HG02642 (cell line): Measurements from ENCODE around the gene TMEM62.
"Not testable (repeated sequence)": the region's sequence is repeated elsewhere in the genome, so short reads cannot be mapped to it uniquely, and the experiment has no call there.

Experiments used
- ATAC-seq: cut with Tn5 transposase; IDR thresholded peaks from one replicate; pipeline ENCODE4 v1.9.1; 2021; ENCODE audit warnings: mild to moderate bottlenecking; ENCODE audit not compliant: unreplicated experiment, poor library complexity

Gene TMEM62

GRCh38 chr15:43118829-43119228 lies 14.6 kb upstream of the TMEM62 start:
- no peak for ATAC-seq

GRCh38 chr15:43121863-43122262 lies 11.5 kb upstream of the TMEM62 start:
- no peak for ATAC-seq

- ATAC-seq: no peak
These were observed 8.2 kb upstream of the TMEM62 start for GRCh38 chr15:43125100-43125661.

- ATAC-seq: no peak
These were observed 7.0 kb upstream of the TMEM62 start for GRCh38 chr15:43126356-43126755.

GRCh38 chr15:43127752-43128151 lies 5.6 kb upstream of the TMEM62 start:
- no peak for ATAC-seq

- ATAC-seq: not testable (repeated sequence)
These were observed 5.0 kb upstream of the TMEM62 start for GRCh38 chr15:43128174-43128979.

- no peak for ATAC-seq
These were observed 4.4 kb upstream of the TMEM62 start for GRCh38 chr15:43128980-43129335.

- no peak for ATAC-seq
These were observed 456 bp upstream of the TMEM62 start for GRCh38 chr15:43132830-43133429.

GRCh38 chr15:43134157-43134635 lies 810 bp downstream of the TMEM62 start:
- peak; percentile 9 for ATAC-seq

- no peak for ATAC-seq
These were observed 2.0 kb downstream of the TMEM62 start for GRCh38 chr15:43135351-43135750.

- no peak for ATAC-seq
These were observed 10.0 kb downstream of the TMEM62 start for GRCh38 chr15:43143203-43143941.

- ATAC-seq: no peak
These were observed 11.1 kb downstream of the TMEM62 start for GRCh38 chr15:43144512-43144911.

GRCh38 chr15:43146184-43146583 lies 12.8 kb downstream of the TMEM62 start:
- no peak for ATAC-seq

GRCh38 chr15:43150191-43150929 lies 17.0 kb downstream of the TMEM62 start:
- ATAC-seq: no peak

GRCh38 chr15:43151688-43152087 lies 18.3 kb downstream of the TMEM62 start:
- ATAC-seq: no peak

GRCh38 chr15:43153269-43153668 lies 19.9 kb downstream of the TMEM62 start:
- ATAC-seq: no peak

GRCh38 chr15:43165801-43166325 lies 32.5 kb downstream of the TMEM62 start:
- ATAC-seq: no peak

GRCh38 chr15:43167261-43167660 lies 33.9 kb downstream of the TMEM62 start:
- ATAC-seq: not testable (repeated sequence)

GRCh38 chr15:43168192-43169107 lies 35.1 kb downstream of the TMEM62 start:
- no peak for ATAC-seq
